Measurements from ENCODE around the gene SRMS. TPM values are rescaled to one million over a fixed set of nuclear protein-coding genes. Genes with fewer than 3 reads are reported as not detected.

Gene SRMS
- total and polyA plus RNA-seq, 2 of the 13 experiments (the other 11 are each of a cell fraction or from before 2014, with no cell fraction given), result not detected

- TF ChIP-seq BCLAF1 (IDR thresholded peaks at IDR 0.05) (no peak), ZNF563 (CRISPR knock-in tag; IDR thresholded peaks at IDR 0.05) (peak; percentile 73; the same call in 1 of the 2 replicates), DZIP1 (CRISPR knock-in tag; IDR thresholded peaks at IDR 0.05) (no peak; the same call in 1 of the 2 replicates), NFIB (CRISPR knock-in tag; IDR thresholded peaks at IDR 0.05; ENCODE audit: borderline replicate concordance) (no peak), ZNF772 (CRISPR knock-in tag; IDR thresholded peaks at IDR 0.05) (peak; percentile 67; the same call in 1 of the 2 replicates), CEBPB (IDR thresholded peaks at IDR 0.05; ENCODE audit: borderline replicate concordance, low read depth, low read length) (peak; percentile 90), MYNN (CRISPR knock-in tag; IDR thresholded peaks at IDR 0.05; ENCODE audit: low read depth) (peak; percentile 82), ZNF329 (CRISPR knock-in tag; IDR thresholded peaks at IDR 0.05; ENCODE audit: low read depth) (no peak), ZSCAN12 (CRISPR knock-in tag; IDR thresholded peaks at IDR 0.05) (no peak), TP53 (CRISPR knock-in tag; conservative IDR thresholded peaks at IDR 0.05) (no peak; the same call in 1 of the 2 replicates), GFI1 (CRISPR knock-in tag; IDR thresholded peaks at IDR 0.05; ENCODE audit: borderline replicate concordance) (no peak), ZNF800 (CRISPR knock-in tag; IDR thresholded peaks at IDR 0.05) (no peak; the same call in 1 of the 2 replicates), ZBTB7A (CRISPR knock-in tag; IDR thresholded peaks at IDR 0.05) (peak; percentile 84; the same call in 1 of the 2 replicates), ZNF788 (CRISPR knock-in tag; IDR thresholded peaks at IDR 0.05; ENCODE audit: borderline replicate concordance) (peak; percentile 49; the same call in 1 of the 2 replicates), ZNF512 (CRISPR knock-in tag; IDR thresholded peaks at IDR 0.05) (no peak)
Measured at GRCh38 chr20:63574829-63575743, 27.5 kb upstream of the SRMS start (continued).
